Sigmoid colon (tissue), 4 donors: ENCODE data around the gene SPHK2.

Source experiments
- CTCF ChIP-seq, 4 experiments: fragments of 450-650 bp in 3 of 4; fragments of 200-600 bp in 1 of 4; IDR thresholded peaks; one replicate each; pipeline ENCODE4 v1.5.1; 2016 to 2019; ENCODE audit warnings: antibody characterized with exemption in 4 of 4, mild to moderate bottlenecking in 3 of 4, moderate library complexity in 2 of 4
- EP300 ChIP-seq, 4 donors: sonication (generic); formaldehyde crosslinking; IDR thresholded peaks; one replicate each; pipeline ENCODE4 v1.6.1; 2017; ENCODE audit warnings: antibody characterized with exemption in 4 of 4
- POLR2A ChIP-seq, 2 donors: fragments of 450-650 bp; IDR thresholded peaks; one replicate each; pipeline ENCODE4 v1.6.1; 2016; ENCODE audit warnings: antibody characterized with exemption in 2 of 2, mild to moderate bottlenecking in 2 of 2, moderate library complexity in 2 of 2
- POLR2AphosphoS5 ChIP-seq, 4 donors: sonication (generic); formaldehyde crosslinking; IDR thresholded peaks; one replicate each; pipeline ENCODE4 v1.6.1; 2017; ENCODE audit warnings: antibody characterized with exemption in 4 of 4

- peak in 1 of 2 donors; percentile 2 for TF ChIP-seq POLR2A (IDR thresholded peaks at IDR 0.05)
- TF ChIP-seq POLR2AphosphoS5 (IDR thresholded peaks at IDR 0.05): peak in 1 of 4 donors; percentile 57
- TF ChIP-seq CTCF (IDR thresholded peaks at IDR 0.05): peak in 1 of 4 experiments; percentile 10
- peak in 1 of 4 donors; percentile 16 for TF ChIP-seq EP300 (IDR thresholded peaks at IDR 0.05)
Measured at GRCh38 chr19:48630296-48631063, 11.2 kb downstream of the SPHK2 start.
